Ecto neural progenitor cell (in vitro differentiated cells): Measurements from ENCODE around the gene APC2.
A peak's percentile ranks its signal among the peaks of the same experiment; 100 is the strongest.

Experiments
- DNase-seq: peaks from one replicate; pipeline ENCODE4 v3.0.0-alpha.2; 2018; ENCODE audit warnings: low spot score

Gene APC2

GRCh38 chr19:1449467-1450442, at the start of gene APC2:
Gene APC2, plus strand, starts transcription at chr19:1450121. Its CDS starts 2,881 bp downstream, at chr19:1453002.
- DNase-seq, result peak; percentile 92

- DNase-seq, result no peak
These were observed 49.4 kb upstream of the APC2 start for GRCh38 chr19:1400281-1401137.

GRCh38 chr19:1401138-1401888, 48.6 kb upstream of the APC2 start, which contains the start of gene GAMT:
Gene GAMT, minus strand, starts transcription at chr19:1401542. Its CDS starts 66 bp downstream, at chr19:1401476.
- DNase-seq, result peak; percentile 74

GRCh38 chr19:1401889-1402217, 48.1 kb upstream of the APC2 start:
- no peak for DNase-seq

- DNase-seq, result no peak
These were observed 47.4 kb upstream of the APC2 start for GRCh38 chr19:1402411-1403070.

GRCh38 chr19:1406774-1407527, 43.0 kb upstream of the APC2 start:
- peak; percentile 99 for DNase-seq

GRCh38 chr19:1407528-1408299, 42.2 kb upstream of the APC2 start, which contains the start of gene DAZAP1:
Gene DAZAP1, plus strand, starts transcription at chr19:1407586. Its CDS starts 188 bp downstream, at chr19:1407774.
- DNase-seq, result no peak

- peak; percentile 71 for DNase-seq
These were observed 41.4 kb upstream of the APC2 start for GRCh38 chr19:1408300-1409203.

GRCh38 chr19:1409204-1410005, 40.5 kb upstream of the APC2 start:
- DNase-seq, result no peak

GRCh38 chr19:1410136-1410786, 39.7 kb upstream of the APC2 start:
- no peak for DNase-seq

GRCh38 chr19:1410789-1411188, 39.1 kb upstream of the APC2 start:
- no peak for DNase-seq

- DNase-seq, result no peak
These were observed 38.4 kb upstream of the APC2 start for GRCh38 chr19:1411255-1412191.

GRCh38 chr19:1412323-1412923, 37.5 kb upstream of the APC2 start:
- DNase-seq, result no peak

GRCh38 chr19:1412995-1413800, 36.7 kb upstream of the APC2 start:
- DNase-seq, result no peak
